C4-2B (cell line): Measurements from ENCODE around the gene N4BP3.

Source experiments
- ZFX ChIP-seq: fragments of 450-650 bp; IDR thresholded peaks from 2 replicates; pipeline ENCODE4 v1.6.1; 2017
- TF ChIP-seq, protein P1 (sequence below): fragments of 450-650 bp; conservative IDR thresholded peaks from 2 replicates; pipeline ENCODE4 v1.5.1; 2017; ENCODE audit warnings: mild to moderate bottlenecking

DNA sequence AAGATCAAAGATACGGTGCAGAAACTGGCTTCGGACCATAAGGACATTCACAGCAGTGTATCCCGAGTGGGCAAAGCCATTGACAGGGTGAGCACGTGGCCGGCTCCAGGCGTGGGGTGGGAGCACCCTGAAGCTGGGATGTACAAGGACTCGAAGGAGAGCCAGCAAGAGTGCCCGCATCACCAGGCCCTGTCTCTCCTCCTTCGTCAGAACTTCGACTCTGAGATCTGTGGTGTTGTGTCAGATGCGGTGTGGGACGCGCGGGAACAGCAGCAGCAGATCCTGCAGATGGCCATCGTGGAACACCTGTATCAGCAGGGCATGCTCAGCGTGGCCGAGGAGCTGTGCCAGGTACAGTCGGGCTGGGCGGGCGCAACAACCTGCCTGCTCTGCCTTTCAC is 29.3 kb downstream of the N4BP3 start:
- TF ChIP-seq, protein P1, sequence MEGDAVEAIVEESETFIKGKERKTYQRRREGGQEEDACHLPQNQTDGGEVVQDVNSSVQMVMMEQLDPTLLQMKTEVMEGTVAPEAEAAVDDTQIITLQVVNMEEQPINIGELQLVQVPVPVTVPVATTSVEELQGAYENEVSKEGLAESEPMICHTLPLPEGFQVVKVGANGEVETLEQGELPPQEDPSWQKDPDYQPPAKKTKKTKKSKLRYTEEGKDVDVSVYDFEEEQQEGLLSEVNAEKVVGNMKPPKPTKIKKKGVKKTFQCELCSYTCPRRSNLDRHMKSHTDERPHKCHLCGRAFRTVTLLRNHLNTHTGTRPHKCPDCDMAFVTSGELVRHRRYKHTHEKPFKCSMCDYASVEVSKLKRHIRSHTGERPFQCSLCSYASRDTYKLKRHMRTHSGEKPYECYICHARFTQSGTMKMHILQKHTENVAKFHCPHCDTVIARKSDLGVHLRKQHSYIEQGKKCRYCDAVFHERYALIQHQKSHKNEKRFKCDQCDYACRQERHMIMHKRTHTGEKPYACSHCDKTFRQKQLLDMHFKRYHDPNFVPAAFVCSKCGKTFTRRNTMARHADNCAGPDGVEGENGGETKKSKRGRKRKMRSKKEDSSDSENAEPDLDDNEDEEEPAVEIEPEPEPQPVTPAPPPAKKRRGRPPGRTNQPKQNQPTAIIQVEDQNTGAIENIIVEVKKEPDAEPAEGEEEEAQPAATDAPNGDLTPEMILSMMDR, result no peak
- no peak for TF ChIP-seq ZFX
